Breast epithelium (tissue), 3 donors: ENCODE results near the gene EPHA4.

ENCODE experiments used
- CTCF ChIP-seq, 3 donors: fragments of 450-650 bp; IDR thresholded peaks; one replicate each; pipeline ENCODE4 v1.5.1; 2016 to 2017; ENCODE audit warnings: antibody characterized with exemption in 3 of 3, mild to moderate bottlenecking in 3 of 3, moderate library complexity in 3 of 3
- POLR2A ChIP-seq: fragments of 450-650 bp; IDR thresholded peaks from one replicate; pipeline ENCODE4 v1.6.1; 2016; ENCODE audit warnings: antibody characterized with exemption, mild to moderate bottlenecking, moderate library complexity
- POLR2AphosphoS5 ChIP-seq, 3 donors: sonication (generic); formaldehyde crosslinking; IDR thresholded peaks; one replicate each; pipeline ENCODE4 v1.6.1; 2017; ENCODE audit warnings: antibody characterized with exemption in 3 of 3

- TF ChIP-seq CTCF (IDR thresholded peaks at IDR 0.05) (no peak), POLR2A (no peak), POLR2AphosphoS5 (IDR thresholded peaks at IDR 0.05) (no peak)
Measured at GRCh38 chr2:221448057-221448843, 123.9 kb downstream of the EPHA4 start.
